Astrocyte (in vitro differentiated cells and primary cell): ENCODE measurements around the gene SOX1.

Experiments
- EZH2 ChIP-seq: IDR thresholded peaks from 2 replicates; pipeline ENCODE4 v1.6.1; 2012; ENCODE audit warnings: mild to moderate bottlenecking, low read length, inconsistent platforms; ENCODE audit not compliant: insufficient read depth
- TF ChIP-seq, protein P1 (sequence below): IDR thresholded peaks from 2 replicates; pipeline ENCODE4 v1.5.1; 2011; ENCODE audit warnings: low read depth, mild to moderate bottlenecking, inconsistent platforms, low read length, moderate library complexity; ENCODE audit not compliant: insufficient read depth

- TF ChIP-seq, protein P1, sequence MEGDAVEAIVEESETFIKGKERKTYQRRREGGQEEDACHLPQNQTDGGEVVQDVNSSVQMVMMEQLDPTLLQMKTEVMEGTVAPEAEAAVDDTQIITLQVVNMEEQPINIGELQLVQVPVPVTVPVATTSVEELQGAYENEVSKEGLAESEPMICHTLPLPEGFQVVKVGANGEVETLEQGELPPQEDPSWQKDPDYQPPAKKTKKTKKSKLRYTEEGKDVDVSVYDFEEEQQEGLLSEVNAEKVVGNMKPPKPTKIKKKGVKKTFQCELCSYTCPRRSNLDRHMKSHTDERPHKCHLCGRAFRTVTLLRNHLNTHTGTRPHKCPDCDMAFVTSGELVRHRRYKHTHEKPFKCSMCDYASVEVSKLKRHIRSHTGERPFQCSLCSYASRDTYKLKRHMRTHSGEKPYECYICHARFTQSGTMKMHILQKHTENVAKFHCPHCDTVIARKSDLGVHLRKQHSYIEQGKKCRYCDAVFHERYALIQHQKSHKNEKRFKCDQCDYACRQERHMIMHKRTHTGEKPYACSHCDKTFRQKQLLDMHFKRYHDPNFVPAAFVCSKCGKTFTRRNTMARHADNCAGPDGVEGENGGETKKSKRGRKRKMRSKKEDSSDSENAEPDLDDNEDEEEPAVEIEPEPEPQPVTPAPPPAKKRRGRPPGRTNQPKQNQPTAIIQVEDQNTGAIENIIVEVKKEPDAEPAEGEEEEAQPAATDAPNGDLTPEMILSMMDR, result no peak
- TF ChIP-seq EZH2, result no peak
Observed at GRCh38 chr13:112058519-112058873, 8.5 kb upstream of the SOX1 start.
